AG09309 (cell line): ENCODE measurements around the gene DNM3.

Source experiments
- DNase-seq: peaks from one replicate; pipeline ENCODE4 v3.0.0-alpha.2; 2010; ENCODE audit warnings: low read depth
- H3K4me3 ChIP-seq: 2 replicates; pipeline ENCODE4 v1.5.1; 2011; ENCODE audit warnings: mild to moderate bottlenecking, low read depth, low read length, moderate library complexity; ENCODE audit not compliant: control insufficient read depth
- CTCF ChIP-seq: IDR thresholded peaks from 2 replicates; pipeline ENCODE4 v1.5.1; 2011; ENCODE audit warnings: mild to moderate bottlenecking, low read depth, low read length, inconsistent platforms; ENCODE audit not compliant: insufficient read depth, control insufficient read depth; ENCODE audit errors: missing control alignments

Gene DNM3

GRCh38 chr1:172178886-172179285 is 337.6 kb downstream of the DNM3 start:
- TF ChIP-seq CTCF = no peak
- H3K4me3 ChIP-seq = no peak overlapping the region
- no peak for DNase-seq

DNA sequence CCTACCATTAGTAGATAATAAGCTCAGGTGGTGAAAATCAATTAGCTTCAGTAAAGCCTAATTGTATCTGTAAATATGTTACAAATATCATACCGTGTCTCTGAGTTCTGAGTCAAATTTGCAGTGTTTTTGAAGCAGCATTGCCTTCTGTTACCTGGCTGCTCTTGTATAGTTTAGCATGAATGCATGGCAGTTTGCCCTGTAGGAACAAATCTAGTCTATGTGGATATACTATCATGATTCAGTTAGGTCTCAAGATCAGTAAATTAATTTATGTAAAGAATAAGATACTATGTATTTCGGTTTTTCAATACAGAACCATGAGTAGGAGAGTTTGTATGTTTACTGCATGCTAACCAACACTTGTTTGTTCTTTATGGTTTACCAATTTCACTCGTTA is 338.6 kb downstream of the DNM3 start:
- no peak for DNase-seq
- no peak for TF ChIP-seq CTCF

GRCh38 chr1:172180501-172181285 is 339.4 kb downstream of the DNM3 start:
- TF ChIP-seq CTCF = no peak
- H3K4me3 ChIP-seq = no peak overlapping the region
- no peak for DNase-seq

More for the DNA sequence above, 338.6 kb downstream of the DNM3 start:
- no peak overlapping the region for H3K4me3 ChIP-seq

GRCh38 chr1:172184506-172185191 is 343.4 kb downstream of the DNM3 start:
- no peak for DNase-seq
- no peak for TF ChIP-seq CTCF
- no peak overlapping the region for H3K4me3 ChIP-seq

GRCh38 chr1:172185211-172185610 is 343.9 kb downstream of the DNM3 start:
- no peak for DNase-seq
- TF ChIP-seq CTCF = no peak
- no peak overlapping the region for H3K4me3 ChIP-seq

- TF ChIP-seq CTCF = no peak
- no peak for DNase-seq
- H3K4me3 ChIP-seq = no peak overlapping the region
Measured at GRCh38 chr1:172185996-172186395, 344.7 kb downstream of the DNM3 start.
